Lower leg skin (tissue), 3 donors: ENCODE data around the gene PDE1A.

Experiments
- POLR2A ChIP-seq, 2 donors: fragments of 450-650 bp; IDR thresholded peaks; one replicate each; pipeline ENCODE4 v1.6.1; 2016 to 2017; ENCODE audit warnings: antibody characterized with exemption in 2 of 2, mild to moderate bottlenecking in 1 of 2, moderate library complexity in 1 of 2
- TF ChIP-seq, protein P1 (sequence below), 3 donors: fragments of 450-650 bp; IDR thresholded peaks; one replicate each; pipeline ENCODE4 v1.5.1; 2016; ENCODE audit warnings: antibody characterized with exemption in 3 of 3, mild to moderate bottlenecking in 3 of 3, moderate library complexity in 2 of 3

DNA sequence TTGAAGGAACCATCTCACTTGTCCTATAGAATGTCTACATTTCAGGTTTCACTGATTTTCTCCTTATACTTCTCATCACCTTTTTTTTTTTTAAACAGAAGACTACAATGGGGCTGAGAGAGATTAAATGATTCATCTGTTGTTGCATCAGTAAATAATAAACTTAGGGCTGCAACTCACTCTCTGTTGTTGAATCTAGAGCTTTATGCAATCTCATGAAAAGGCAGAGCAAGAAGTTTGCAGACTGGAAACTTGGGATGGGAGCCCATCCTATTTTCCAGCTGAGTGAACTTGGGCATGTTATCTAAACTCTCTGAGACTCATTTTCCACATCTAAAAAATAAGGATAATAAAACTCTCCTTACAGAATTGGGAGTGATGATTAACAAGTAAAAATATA, 58.4 kb downstream of the PDE1A start:
- TF ChIP-seq, protein P1, sequence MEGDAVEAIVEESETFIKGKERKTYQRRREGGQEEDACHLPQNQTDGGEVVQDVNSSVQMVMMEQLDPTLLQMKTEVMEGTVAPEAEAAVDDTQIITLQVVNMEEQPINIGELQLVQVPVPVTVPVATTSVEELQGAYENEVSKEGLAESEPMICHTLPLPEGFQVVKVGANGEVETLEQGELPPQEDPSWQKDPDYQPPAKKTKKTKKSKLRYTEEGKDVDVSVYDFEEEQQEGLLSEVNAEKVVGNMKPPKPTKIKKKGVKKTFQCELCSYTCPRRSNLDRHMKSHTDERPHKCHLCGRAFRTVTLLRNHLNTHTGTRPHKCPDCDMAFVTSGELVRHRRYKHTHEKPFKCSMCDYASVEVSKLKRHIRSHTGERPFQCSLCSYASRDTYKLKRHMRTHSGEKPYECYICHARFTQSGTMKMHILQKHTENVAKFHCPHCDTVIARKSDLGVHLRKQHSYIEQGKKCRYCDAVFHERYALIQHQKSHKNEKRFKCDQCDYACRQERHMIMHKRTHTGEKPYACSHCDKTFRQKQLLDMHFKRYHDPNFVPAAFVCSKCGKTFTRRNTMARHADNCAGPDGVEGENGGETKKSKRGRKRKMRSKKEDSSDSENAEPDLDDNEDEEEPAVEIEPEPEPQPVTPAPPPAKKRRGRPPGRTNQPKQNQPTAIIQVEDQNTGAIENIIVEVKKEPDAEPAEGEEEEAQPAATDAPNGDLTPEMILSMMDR (IDR thresholded peaks at IDR 0.05): no peak
- TF ChIP-seq POLR2A (IDR thresholded peaks at IDR 0.05): no peak
